DLD1 (cell line): ENCODE results near the gene SYNJ1.
"Not testable (repeated sequence)": the region's sequence is repeated elsewhere in the genome, so short reads cannot be mapped to it uniquely, and the experiment has no call there.

ENCODE experiments used
- in situ Hi-C: cut with HindIII; loops from 2 replicates; pipeline ENCODE4 v1.10.0; 2017; ENCODE audit warnings: low sequenced_read_pairs

SYNJ1 gene

GRCh38 chr21:32698971-32699693 is 28.7 kb downstream of the SYNJ1 start:
- in situ Hi-C loops: no loop called here

GRCh38 chr21:32698286-32698685 is 29.5 kb downstream of the SYNJ1 start:
- in situ Hi-C loops: no loop called here

- in situ Hi-C loops: not testable (repeated sequence)
Observed at GRCh38 chr21:32695482-32695881, 32.3 kb downstream of the SYNJ1 start.

- in situ Hi-C loops: no loop called here
Observed at GRCh38 chr21:32693581-32693980, 34.2 kb downstream of the SYNJ1 start.

- in situ Hi-C loops: no loop called here
Observed at GRCh38 chr21:32690085-32690484, 37.7 kb downstream of the SYNJ1 start.

GRCh38 chr21:32687643-32688345 is 40.0 kb downstream of the SYNJ1 start:
- in situ Hi-C loops: no loop called here

- in situ Hi-C loops: no loop called here
Observed at GRCh38 chr21:32682696-32683474, 44.9 kb downstream of the SYNJ1 start.

GRCh38 chr21:32674731-32675130 is 53.1 kb downstream of the SYNJ1 start:
- in situ Hi-C loops: no loop called here

- in situ Hi-C loops: no loop called here
Observed at GRCh38 chr21:32674038-32674437, 53.8 kb downstream of the SYNJ1 start.

GRCh38 chr21:32666258-32666657 is 61.6 kb downstream of the SYNJ1 start:
- in situ Hi-C loops: no loop called here

- in situ Hi-C loops: not testable (repeated sequence)
Observed at GRCh38 chr21:32664095-32664494, 63.7 kb downstream of the SYNJ1 start.

GRCh38 chr21:32661981-32662380 is 65.8 kb downstream of the SYNJ1 start:
- in situ Hi-C loops: not testable (repeated sequence)

GRCh38 chr21:32661026-32661782 is 66.6 kb downstream of the SYNJ1 start:
- in situ Hi-C loops: not testable (repeated sequence)

- in situ Hi-C loops: no loop called here
Observed at GRCh38 chr21:32658524-32658923, 69.3 kb downstream of the SYNJ1 start.

- in situ Hi-C loops: no loop called here
Observed at GRCh38 chr21:32653326-32653901, 74.4 kb downstream of the SYNJ1 start.

- in situ Hi-C loops: no loop called here
Observed at GRCh38 chr21:32648165-32648564, 79.6 kb downstream of the SYNJ1 start.

- in situ Hi-C loops: no loop called here
Observed at GRCh38 chr21:32645261-32646182, 82.3 kb downstream of the SYNJ1 start.

GRCh38 chr21:32641710-32642698 is 85.8 kb downstream of the SYNJ1 start:
- in situ Hi-C loops: no loop called here
